Stimulated activated CD4-positive, alpha-beta T cell treated with anti-CD3 and anti-CD28 coated beads, TNF-alpha, amount 100 ng/mL, for 48 hours (primary cell): ENCODE data around the gene RHOBTB1.

ENCODE experiments used
- DNase-seq, 3 donors: peaks; one replicate each; pipeline ENCODE4 v3.0.0-alpha.2; 2020; ENCODE audit warnings: low read depth in 3 of 3

The RHOBTB1 gene

DNA sequence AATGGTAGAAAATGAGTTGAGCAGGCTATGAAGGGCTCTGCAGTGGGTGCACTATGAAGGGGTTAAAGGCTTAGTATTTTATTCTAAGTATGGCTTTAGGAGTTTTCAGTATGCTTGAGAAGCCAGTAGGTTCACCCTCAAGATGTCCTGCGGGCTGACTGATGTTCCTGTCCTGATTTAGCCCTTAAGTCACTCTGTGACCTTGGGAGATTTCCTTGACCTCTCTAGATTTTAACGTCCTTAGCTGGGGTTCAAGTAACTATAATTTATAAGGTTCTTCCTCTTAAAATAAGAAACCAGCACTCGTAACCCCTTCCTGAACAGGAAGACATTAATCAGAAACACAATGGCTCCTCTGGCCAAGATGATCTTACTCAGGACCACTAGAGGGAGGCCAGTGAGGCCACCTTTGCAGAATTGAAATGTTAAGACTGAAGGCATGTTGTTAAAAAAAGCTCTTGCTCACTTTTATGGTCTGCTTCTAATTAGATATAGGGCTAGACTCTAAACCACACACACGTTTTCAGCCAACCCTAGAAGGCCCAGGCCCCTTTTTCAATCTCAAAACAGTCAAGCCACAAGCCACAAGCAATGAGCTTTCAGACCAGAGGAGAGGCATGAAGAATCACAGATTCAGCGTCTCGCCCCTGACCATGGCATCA, 123.8 kb downstream of the RHOBTB1 start:
- no peak for DNase-seq
